D341Med (cell line): Measurements from ENCODE around the gene LARP7.
"Not testable (repeated sequence)": the region's sequence is repeated elsewhere in the genome, so short reads cannot be mapped to it uniquely, and the experiment has no call there.

ENCODE experiments used
- DNase-seq: peaks from one replicate; pipeline ENCODE4 v3.0.0; 2012; ENCODE audit warnings: low spot score

LARP7 gene

GRCh38 chr4:112650332-112650731, 13.4 kb downstream of the LARP7 start:
- DNase-seq, result no peak

DNA sequence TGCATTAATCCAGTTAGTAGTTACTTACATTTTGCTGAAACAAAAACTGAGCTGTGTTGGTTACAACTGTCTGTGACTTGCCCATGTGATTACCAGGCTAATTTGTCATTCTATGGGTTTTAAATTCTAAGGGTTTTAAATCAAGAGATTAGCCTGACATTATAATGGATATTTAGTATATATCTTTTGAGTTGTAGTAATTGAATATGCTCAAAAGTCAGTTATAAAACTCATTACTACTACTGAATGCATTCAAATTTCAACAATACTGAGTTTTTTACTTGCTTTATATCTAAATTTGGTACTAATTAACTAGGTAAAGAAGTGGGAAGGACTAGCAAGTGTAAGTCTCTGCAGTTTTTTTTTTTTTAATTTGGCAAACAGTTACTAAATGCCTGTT, 14.7 kb downstream of the LARP7 start:
- DNase-seq, result no peak

DNA sequence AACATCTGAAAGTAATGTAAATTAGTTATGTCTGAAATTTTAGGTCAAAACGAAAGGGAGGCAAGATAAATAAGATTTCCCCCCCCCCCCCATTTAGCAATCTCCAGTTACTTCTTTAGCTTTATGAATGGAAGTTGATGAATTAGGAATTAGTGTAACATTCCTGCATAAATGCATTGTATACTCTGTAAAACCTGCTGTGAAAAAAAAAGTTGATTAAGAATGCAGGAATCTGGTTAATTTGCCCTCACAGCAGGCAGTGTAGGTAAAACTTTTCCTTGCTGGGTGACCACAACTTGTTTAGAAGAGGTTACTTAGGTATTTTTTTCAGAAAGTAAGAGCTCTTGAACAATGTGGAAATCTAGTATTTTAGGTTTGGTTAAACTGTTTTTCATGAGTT, 15.3 kb downstream of the LARP7 start:
- DNase-seq, result no peak

GRCh38 chr4:112655270-112655669, 18.3 kb downstream of the LARP7 start:
- no peak for DNase-seq

- DNase-seq, result not testable (repeated sequence)
Observed at GRCh38 chr4:112656115-112656514, 19.2 kb downstream of the LARP7 start.

DNA sequence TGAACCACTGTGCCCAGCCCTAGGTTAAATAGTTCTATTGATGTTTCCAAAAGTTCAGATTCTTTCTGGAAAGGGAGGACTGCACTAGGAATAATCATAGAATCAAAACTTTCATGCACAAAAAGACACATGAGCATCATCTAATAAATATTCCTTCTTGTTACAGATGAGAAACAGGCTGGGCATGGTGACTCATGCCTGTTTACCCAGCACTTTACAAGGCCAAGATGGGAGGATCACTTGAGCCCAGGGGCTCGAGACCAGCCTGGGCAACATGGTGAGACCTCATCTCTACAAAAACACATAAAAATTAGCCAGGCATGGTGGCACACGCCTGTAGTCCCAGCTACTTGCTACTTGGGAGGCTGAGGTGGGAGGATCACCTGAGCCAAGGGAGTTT, 27.7 kb downstream of the LARP7 start:
- no peak for DNase-seq

DNA sequence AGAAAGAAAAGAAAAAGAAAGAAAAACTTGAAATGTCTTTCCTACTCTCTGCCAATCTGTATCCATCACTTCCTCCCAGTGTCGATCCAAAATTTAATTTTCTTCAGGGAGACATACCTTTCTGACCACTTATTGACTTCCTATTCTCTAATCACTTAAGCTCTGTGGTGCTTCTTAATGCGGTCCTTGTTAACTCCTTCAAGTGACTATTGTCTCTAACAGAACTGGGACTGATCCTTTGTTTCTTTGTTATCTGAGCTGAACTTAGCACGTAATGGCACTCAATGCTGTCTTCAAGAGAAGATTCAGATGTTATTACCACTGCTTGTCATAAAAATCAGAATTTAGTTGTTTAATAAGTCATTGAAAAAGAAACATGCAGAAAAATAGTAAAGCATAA, 31.2 kb downstream of the LARP7 start:
- no peak for DNase-seq

GRCh38 chr4:112673076-112673475, 36.1 kb downstream of the LARP7 start:
- no peak for DNase-seq

DNA sequence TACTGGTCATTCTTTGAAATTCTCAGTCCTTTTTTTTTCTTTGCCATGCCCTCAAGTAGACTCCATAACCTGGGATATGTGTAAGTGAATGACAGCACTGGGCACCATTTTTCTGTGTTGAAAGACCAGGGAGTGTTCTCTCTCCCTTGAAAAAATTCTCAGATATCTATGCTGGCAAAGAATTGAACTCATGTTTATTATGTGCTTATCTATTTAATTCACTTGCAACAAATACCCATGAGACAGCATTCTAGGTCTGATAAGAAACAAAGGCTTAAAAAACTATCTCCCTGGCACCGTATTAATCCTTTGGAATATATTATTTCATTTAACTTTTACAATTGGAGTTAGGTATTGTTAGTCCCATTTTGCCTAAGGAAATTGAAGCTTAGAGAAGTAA, 36.7 kb downstream of the LARP7 start:
- DNase-seq, result no peak

DNA sequence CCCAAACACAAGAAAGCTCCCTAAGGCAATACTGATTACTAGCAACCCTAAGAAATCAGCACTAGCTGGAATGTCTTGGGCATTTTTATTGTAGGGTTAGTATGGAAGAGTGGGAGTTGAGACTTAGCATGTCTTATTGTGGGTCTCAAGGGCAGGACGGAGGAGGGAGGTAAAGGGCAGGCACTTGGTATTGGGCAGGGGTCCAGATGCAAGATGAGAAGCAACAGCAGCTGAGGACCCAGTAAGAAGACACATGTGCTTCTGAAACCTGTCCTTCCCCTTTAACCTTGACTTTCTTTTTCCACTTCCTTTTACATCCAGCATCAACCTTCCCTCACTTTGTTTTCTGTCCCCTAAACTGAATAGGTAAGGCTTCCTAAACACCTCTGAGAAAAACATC, 37.4 kb downstream of the LARP7 start:
- DNase-seq, result no peak

DNA sequence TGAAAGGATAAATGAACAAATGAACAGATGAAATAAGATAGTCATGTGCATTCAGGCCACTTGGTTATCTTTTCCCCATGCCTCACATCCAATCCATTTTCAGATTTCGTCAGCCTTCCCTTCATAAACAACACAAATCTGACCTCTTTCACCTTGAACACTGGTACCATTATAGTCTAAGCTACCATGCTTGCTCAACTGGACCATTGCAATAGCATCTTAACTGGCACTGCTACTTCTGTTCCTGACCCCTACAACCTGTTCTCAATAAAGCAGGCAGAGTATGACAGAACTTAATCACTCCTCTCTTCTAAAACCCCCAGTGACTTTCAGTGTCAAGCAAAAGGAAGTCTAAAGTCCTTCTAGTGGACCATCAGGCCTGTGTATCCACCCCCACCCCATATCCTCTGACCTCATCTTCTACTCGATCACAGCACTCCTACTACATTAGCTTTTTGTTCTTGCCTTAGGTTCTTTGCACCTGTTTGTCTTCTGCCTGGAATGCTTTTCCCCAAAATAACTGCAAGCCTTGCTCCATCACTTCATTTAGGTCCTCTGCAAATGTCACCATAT, 40.7 kb downstream of the LARP7 start:
- no peak for DNase-seq

DNA sequence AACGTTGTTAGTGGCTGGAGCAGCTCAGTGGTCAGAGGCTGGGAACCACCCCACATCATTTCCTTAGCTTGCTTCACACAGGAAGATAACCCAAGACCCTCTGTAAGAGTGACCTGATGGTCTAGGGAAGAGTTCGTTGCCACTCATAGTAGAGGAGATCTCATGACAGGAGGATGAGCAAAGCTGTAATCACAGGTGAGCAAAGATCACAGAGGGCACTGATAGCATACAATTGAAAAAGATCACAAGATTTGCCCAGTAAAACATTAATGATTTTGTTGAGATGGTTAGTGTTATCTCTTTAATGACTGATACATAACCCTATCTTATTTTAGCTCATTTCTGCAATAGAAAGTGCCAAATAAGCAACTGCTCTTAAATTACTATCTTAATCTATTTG, 44.1 kb downstream of the LARP7 start:
- DNase-seq, result no peak

- no peak for DNase-seq
Observed at GRCh38 chr4:112693507-112693906, 56.6 kb downstream of the LARP7 start.

GRCh38 chr4:112700679-112701078, 63.7 kb downstream of the LARP7 start:
- no peak for DNase-seq

DNA sequence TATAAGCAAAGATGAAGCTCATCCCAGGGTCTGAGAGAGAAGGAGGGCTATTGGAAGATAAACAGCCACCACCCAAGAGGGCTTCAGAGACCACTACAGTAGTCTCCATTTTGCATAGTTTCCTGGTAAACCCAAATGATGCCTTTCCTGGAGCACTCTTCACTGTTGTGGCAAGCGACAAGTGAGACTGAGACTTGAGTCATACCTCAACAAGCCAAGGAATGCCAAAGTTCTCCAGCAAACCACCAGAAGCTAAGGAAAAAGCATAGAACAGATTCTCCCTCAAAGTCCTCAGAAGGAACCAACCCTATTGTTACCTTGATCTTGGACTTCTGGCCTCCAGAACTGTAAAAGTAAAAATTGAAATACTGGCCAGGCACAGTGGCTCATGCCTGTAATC, 65.9 kb downstream of the LARP7 start:
- DNase-seq, result no peak

DNA sequence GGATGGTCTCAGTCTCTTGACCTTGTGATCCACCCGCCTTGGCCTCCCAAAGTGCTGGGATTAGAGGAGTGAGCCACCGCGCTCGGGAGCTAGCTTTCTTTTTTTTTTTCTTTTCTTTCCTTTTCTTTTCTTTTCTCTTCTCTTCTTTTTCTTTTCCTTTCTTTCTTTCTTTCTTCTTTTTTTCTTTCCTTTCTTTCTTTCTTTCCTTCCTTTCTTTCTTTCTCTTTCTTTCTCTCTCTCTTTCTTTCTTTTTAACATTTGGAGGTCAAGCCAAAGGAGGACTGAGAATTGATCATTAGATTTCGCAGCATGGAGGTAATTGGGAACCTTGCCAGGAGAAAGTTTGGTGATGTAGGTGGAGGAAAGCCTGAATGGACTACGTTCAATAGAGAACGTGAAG, 67.4 kb downstream of the LARP7 start:
- no peak for DNase-seq

- DNase-seq, result peak; percentile 60
Observed at GRCh38 chr4:112704991-112705845, 68.3 kb downstream of the LARP7 start.

DNA sequence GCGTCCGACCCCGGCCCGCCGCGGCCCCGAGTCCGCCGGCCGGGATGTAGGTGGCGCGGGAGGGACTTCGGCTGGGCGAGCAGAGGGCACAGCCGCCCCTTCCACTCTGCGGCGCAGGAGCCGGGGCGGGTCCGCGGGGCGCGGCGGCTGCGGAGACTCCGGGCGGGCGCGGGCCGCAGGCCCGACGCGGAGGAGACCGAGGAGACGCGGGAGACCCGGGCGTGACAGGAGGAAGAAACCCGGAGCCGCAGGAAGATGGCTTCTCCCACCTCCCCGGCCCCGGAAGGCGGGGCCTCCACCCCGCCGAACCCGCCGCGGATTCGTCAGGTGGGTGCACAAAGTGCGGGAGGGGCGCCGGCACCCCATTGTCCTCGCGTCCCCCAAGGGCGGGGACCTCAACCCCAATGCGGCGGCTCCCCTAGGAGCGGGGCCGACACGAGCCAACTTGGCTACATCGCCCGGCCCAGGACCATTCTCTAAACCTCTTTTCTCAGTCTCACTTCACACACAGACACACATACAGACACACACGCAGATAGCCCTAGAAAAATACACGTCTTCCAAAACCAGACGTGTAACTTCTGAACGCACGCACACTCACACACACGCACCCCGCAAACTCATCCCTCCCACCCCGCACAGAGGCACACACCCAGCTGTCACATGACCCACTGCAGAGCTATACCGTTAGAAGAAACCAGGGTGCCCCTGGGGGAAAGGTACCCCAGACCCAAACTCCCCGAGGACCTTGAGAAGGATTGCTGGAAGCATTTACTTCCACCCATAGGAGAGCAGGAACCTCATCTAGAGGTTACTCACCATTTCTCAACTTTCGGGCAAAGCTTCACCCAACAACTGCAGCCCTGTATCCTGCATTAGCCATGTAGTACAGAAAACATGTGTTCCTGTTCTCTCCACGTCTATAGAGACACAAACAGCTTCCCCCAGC, 69.2 kb downstream of the LARP7 start:
- peak; percentile 44 for DNase-seq

GRCh38 chr4:112706840-112707207, 69.9 kb downstream of the LARP7 start:
- DNase-seq, result no peak
